IMR-90 (cell line): ENCODE data around the gene NPAS2. TPM values are rescaled to one million over a fixed set of nuclear protein-coding genes. Genes with fewer than 3 reads are reported as not detected.

ENCODE experiments used
- ATAC-seq: fragments of 200-7000 bp; cut with Tn5 transposase; 2 replicates; pipeline ENCODE4 v1.9.1; 2020; ENCODE audit warnings: low read depth, mild to moderate bottlenecking, moderate library complexity
- BruUV-seq: library from RNA; stranded (reverse); fragments of 400-500 nt; replicated peaks from 2 replicates; lab custom pipeline; 2021; lab: Mats Ljungman, UMichigan
- CTCF ChIA-PET: fragments of 300-600 bp; formaldehyde crosslinking; extraction: SDS; loops from one replicate; lab custom pipeline; 2021; ENCODE audit warnings: antibody characterized with exemption; lab: Yijun Ruan, JAX
- POLR2A ChIA-PET: fragments of 300-600 bp; sonication (Branson Sonifier 250); formaldehyde crosslinking; loops from one replicate; lab custom pipeline; 2022; ENCODE audit warnings: antibody characterized with exemption; ENCODE audit not compliant: unreplicated experiment; lab: Charles Lee
- DNase-seq: peaks from one replicate; pipeline ENCODE4 v3.0.0; 2013
- H2AFZ ChIP-seq: replicated peaks from 2 replicates; pipeline ENCODE3; 2013; ENCODE audit warnings: low read length, mild to moderate bottlenecking; ENCODE audit not compliant: poor library complexity
- H2AK5ac ChIP-seq: 2 replicates; pipeline ENCODE4 v1.6.1; 2013; ENCODE audit warnings: low read depth, low read length, inconsistent platforms
- H2AK9ac ChIP-seq: replicated peaks from 2 replicates; pipeline ENCODE3; 2013; ENCODE audit warnings: mild to moderate bottlenecking, low read depth, low read length, moderate library complexity; ENCODE audit not compliant: poor library complexity
- H2BK120ac ChIP-seq: 2 replicates; pipeline ENCODE4 v1.6.1; 2013; ENCODE audit warnings: low read depth, low read length, inconsistent platforms
- H2BK15ac ChIP-seq: 3 replicates; pipeline ENCODE4 v1.6.1; 2013; ENCODE audit warnings: low read depth, low read length, inconsistent platforms
- H2BK20ac ChIP-seq: 2 replicates; pipeline ENCODE4 v1.6.1; 2013; ENCODE audit warnings: low read depth, mild to moderate bottlenecking, inconsistent platforms, low read length, moderate library complexity
- H2BK5ac ChIP-seq: 2 replicates; pipeline ENCODE4 v1.6.1; 2013; ENCODE audit warnings: mild to moderate bottlenecking, low read depth, low read length, inconsistent platforms; ENCODE audit not compliant: poor library complexity, severe bottlenecking
- H3K14ac ChIP-seq: replicated peaks from 2 replicates; pipeline ENCODE4 v1.6.1; 2013; ENCODE audit warnings: low read depth, low read length, inconsistent platforms
- H3K18ac ChIP-seq: 2 replicates; pipeline ENCODE4 v1.6.1; 2013; ENCODE audit warnings: low read depth, low read length, control low read depth
- H3K23ac ChIP-seq: 2 replicates; pipeline ENCODE4 v1.6.1; 2013; ENCODE audit warnings: low read depth, low read length, inconsistent platforms
- H3K27ac ChIP-seq: 2 replicates; pipeline ENCODE4 v1.5.1; 2013; ENCODE audit warnings: mild to moderate bottlenecking, control low read depth, low read length; ENCODE audit not compliant: insufficient read depth
- H3K27me3 ChIP-seq: 2 replicates; pipeline ENCODE4 v1.6.1; 2013; ENCODE audit warnings: low read length; ENCODE audit not compliant: control insufficient read depth, insufficient read depth
- H3K36me3 ChIP-seq: 2 replicates; pipeline ENCODE4 v1.6.1; 2013; ENCODE audit warnings: low read length, mixed read lengths; ENCODE audit not compliant: control insufficient read depth, insufficient read depth
- H3K4ac ChIP-seq: 2 replicates; pipeline ENCODE4 v1.6.1; 2013; ENCODE audit warnings: low read depth, low read length, inconsistent platforms
- H3K4me1 ChIP-seq: 2 replicates; pipeline ENCODE4 v1.6.1; 2013; ENCODE audit warnings: low read length, mixed read lengths; ENCODE audit not compliant: control insufficient read depth, insufficient read depth
- H3K4me2 ChIP-seq: 2 replicates; pipeline ENCODE4 v1.6.1; 2013; ENCODE audit warnings: low read depth, mild to moderate bottlenecking, control low read depth, low read length, moderate library complexity
- H3K4me3 ChIP-seq: 2 replicates; pipeline ENCODE4 v1.5.1; 2013; ENCODE audit warnings: low read depth, mild to moderate bottlenecking, control low read depth, low read length, moderate library complexity; ENCODE audit not compliant: insufficient read depth
- H3K56ac ChIP-seq: 2 replicates; pipeline ENCODE4 v1.6.1; 2013; ENCODE audit warnings: low read length, inconsistent platforms; ENCODE audit not compliant: insufficient read depth; ENCODE audit errors: extremely low read depth
- H3K79me1 ChIP-seq, 2 experiments: 2 replicates each; pipeline ENCODE4 v1.6.1; 2013; ENCODE audit warnings: low read length in 2 of 2, inconsistent platforms in 1 of 2, low read depth in 1 of 2
- H3K9ac ChIP-seq: 2 replicates; pipeline ENCODE4 v1.6.1; 2013; ENCODE audit warnings: low read depth, low read length, control low read depth
- H3K9me1 ChIP-seq: 2 replicates; pipeline ENCODE4 v1.6.1; 2013; ENCODE audit warnings: low read length, inconsistent platforms; ENCODE audit not compliant: insufficient read depth
- H3K9me3 ChIP-seq: 2 replicates; pipeline ENCODE4 v1.6.1; 2013; ENCODE audit warnings: low read length; ENCODE audit not compliant: control insufficient read depth, insufficient read depth
- H4K20me1 ChIP-seq: 2 replicates; pipeline ENCODE4 v1.6.1; 2013; ENCODE audit warnings: low read length, inconsistent platforms; ENCODE audit not compliant: insufficient read depth
- H4K5ac ChIP-seq: 2 replicates; pipeline ENCODE4 v1.6.1; 2013; ENCODE audit warnings: mild to moderate bottlenecking, low read depth, low read length, control low read depth
- H4K8ac ChIP-seq, 2 experiments: 2 replicates each; pipeline ENCODE4 v1.6.1; 2013; ENCODE audit warnings: low read depth in 2 of 2, low read length in 2 of 2, control low read depth in 1 of 2, inconsistent platforms in 1 of 2
- H4K91ac ChIP-seq: 2 replicates; pipeline ENCODE4 v1.6.1; 2013; ENCODE audit warnings: low read depth, low read length, inconsistent platforms; ENCODE audit not compliant: insufficient read depth
- BHLHE40 ChIP-seq: fragments of 150-350 bp; IDR thresholded peaks from 2 replicates; pipeline ENCODE4 v1.6.1; 2016; ENCODE audit warnings: mild to moderate bottlenecking, low read depth, low read length
- FOS ChIP-seq: fragments of 150-350 bp; IDR thresholded peaks from 2 replicates; pipeline ENCODE4 v1.6.1; 2016; ENCODE audit warnings: low read depth, low read length
- MAFK ChIP-seq: IDR thresholded peaks from 2 replicates; pipeline ENCODE4 v1.6.1; 2012; ENCODE audit warnings: low read depth, low read length, improper control_type of control experiment
- WGBS, 2 experiments: methylation state at CpG; one replicate each; pipeline versions ENCODE4 v1.1.5 to v1.1.7; 2013; ENCODE audit warnings: missing lambda C conversion rate in 2 of 2; ENCODE audit not compliant: insufficient read length in 1 of 2; ENCODE audit errors: extremely low coverage in 2 of 2; 5-methylcytosine and 5-hydroxymethylcytosine counted together
- dilution Hi-C: fragments of 300-500 bp; cut with HindIII; formaldehyde crosslinking; loops from one replicate; pipeline ENCODE4 v1.14.3; 2018; ENCODE audit warnings: low sequenced_read_pairs; ENCODE audit not compliant: unreplicated experiment
- in situ Hi-C: fragments of 300-500 bp; cut with MboI; formaldehyde crosslinking; loops from 3 replicates; pipeline ENCODE4 v1.14.3; 2019; ENCODE audit warnings: low sequenced_read_pairs, inconsistent platforms, mixed read lengths
- intact Hi-C: fragments of 100-400 bp; cut with micrococcal nuclease; formaldehyde crosslinking; loops from 2 replicates; pipeline ENCODE4 v1.10.0; 2022
- polyA plus RNA-seq, 3 experiments: library from polyadenylated mRNA; depleted of rRNA; stranded (reverse); fragments of >200 nt; gene quantifications; 2 replicates each; pipeline ENCODE4 v1.2.3, GENCODE V29; 2012; ENCODE audit warnings: low replicate concordance in 1 of 3
- total RNA-seq: library from RNA; depleted of rRNA; stranded (reverse); fragments of >200 nt; gene quantifications from 2 replicates; pipeline ENCODE4 v1.2.3, GENCODE V29; 2012
- TF ChIP-seq, protein P1 (sequence below): fragments of 150-350 bp; IDR thresholded peaks from 2 replicates; pipeline ENCODE4 v1.6.1; 2016; ENCODE audit warnings: low read depth, mild to moderate bottlenecking, low read length, moderate library complexity, borderline replicate concordance

The NPAS2 gene
- total and polyA plus RNA-seq, 2 of the 4 experiments (the other 2 are of a cell fraction) = 5.2 to 14.8 TPM

DNA sequence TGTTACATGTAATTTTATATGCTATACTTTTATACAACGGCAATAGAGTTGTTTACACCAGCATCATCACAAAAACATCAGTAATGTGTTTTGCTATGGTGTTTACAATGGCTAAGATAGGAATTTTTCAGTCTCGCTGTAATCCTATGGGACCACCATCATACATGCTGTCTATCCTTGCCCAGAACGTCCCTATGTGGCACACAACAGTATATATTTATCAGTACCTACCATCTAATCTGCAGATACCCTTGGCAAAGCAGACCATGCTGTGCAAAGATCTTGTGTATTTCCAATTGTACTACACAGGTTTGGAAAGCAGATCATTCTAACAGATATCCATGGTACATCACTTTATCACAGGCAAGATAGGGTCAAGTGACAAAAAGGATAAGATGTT lies 197.4 kb downstream of the NPAS2 start:
- Histone ChIP-seq H3K36me3 (peaks cover 28% of the 10 kb centered on the region), H3K27ac (no peak overlapping the region), H4K91ac (no peak overlapping the region), H3K56ac (no peak overlapping the region), H3K18ac (no peak overlapping the region), H3K79me1 (peaks cover 23 to 48% of the 10 kb centered on the region in 2 experiments), H3K9me1 (peaks cover 6% of the 10 kb centered on the region; the same call in 1 of the 2 replicates), H4K20me1 (peaks cover 10% of the 10 kb centered on the region; the same call in 1 of the 2 replicates), H2BK15ac (no peak overlapping the region), H3K27me3 (no peaks in the 10 kb centered on the region), H4K5ac (no peak overlapping the region), H2BK120ac (no peak overlapping the region), H3K4me1 (no peaks in the 10 kb centered on the region), H3K14ac (no peak overlapping the region), H3K23ac (no peak overlapping the region), H2BK20ac (no peak overlapping the region), H2AFZ (no peak overlapping the region), H4K8ac (no peak overlapping the region), H3K9me3 (no peaks in the 10 kb centered on the region), H3K4me3 (no peak overlapping the region), H3K9ac (no peak overlapping the region), H2BK5ac (no peak overlapping the region), H3K4me2 (no peak overlapping the region), H2AK9ac (no peak overlapping the region), H2AK5ac (no peak overlapping the region), H3K4ac (no peak overlapping the region)
- ChIA-PET CTCF (interaction anchor here (0.9 kb wide), 1 partner anchor 10 kb away, joined by 3 read pairs; no protein-coding TSS in a partner anchor), POLR2A (no interaction called here)
- no peak for DNase-seq
- intact Hi-C loops = no loop called here
- dilution Hi-C loops = no loop called here
- BruUV-seq = no TSS peak
- in situ Hi-C loops = no loop called here
- WGBS, 2 experiments = no CpG with 5 or more reads among the region's 3 CpGs
- no peak for ATAC-seq
- TF ChIP-seq, protein P1, sequence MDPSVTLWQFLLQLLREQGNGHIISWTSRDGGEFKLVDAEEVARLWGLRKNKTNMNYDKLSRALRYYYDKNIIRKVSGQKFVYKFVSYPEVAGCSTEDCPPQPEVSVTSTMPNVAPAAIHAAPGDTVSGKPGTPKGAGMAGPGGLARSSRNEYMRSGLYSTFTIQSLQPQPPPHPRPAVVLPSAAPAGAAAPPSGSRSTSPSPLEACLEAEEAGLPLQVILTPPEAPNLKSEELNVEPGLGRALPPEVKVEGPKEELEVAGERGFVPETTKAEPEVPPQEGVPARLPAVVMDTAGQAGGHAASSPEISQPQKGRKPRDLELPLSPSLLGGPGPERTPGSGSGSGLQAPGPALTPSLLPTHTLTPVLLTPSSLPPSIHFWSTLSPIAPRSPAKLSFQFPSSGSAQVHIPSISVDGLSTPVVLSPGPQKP = no peak
- TF ChIP-seq BHLHE40 (no peak), FOS (no peak), MAFK (no peak)
